Measurements from ENCODE around the gene MDFIC. TPM values are rescaled to one million over a fixed set of nuclear protein-coding genes. Genes with fewer than 3 reads are reported as not detected.

MDFIC gene
- total and polyA plus RNA-seq, 12 donors, result 11.4 to 172 (median 53.4) TPM

DNA sequence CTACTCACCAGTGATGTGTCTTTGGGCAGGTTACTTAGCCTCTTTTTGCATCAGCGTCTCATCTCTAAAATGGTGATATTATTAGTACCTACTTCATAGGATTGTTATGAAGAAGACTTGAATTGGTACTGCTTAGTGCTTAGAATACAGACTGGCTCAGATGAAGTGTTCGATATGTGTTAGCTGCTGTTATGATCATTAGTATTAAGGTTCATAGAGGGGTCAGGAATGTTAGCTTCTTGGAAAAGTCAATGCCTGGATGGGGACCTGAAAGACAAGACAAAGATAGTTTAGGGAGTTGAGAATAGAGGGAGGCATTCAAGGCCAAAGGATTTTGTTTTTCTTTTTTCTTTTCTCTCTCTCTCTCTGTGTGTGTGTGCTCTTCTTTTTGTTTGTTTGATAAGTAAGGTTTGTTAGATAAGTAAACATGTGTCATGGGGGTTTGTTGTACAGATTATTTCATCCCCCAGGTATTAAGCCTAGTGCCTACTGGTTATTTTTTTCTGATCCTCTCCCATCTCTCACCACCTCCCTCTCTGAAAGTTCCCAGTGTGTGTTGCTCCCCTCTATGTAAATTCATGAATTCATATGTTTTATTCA lies 63.3 kb downstream of the MDFIC start:
- 90 to 98% (median 91%) methylated on average over 2 of the region's 2 CpGs for WGBS, 4 donors
- H3K36me3 ChIP-seq (replicated peaks in 1 of 2), result no peaks in the 10 kb centered on the region
- no peak overlapping the region for H3K27ac ChIP-seq
- TF ChIP-seq CTCF (IDR thresholded peaks at IDR 0.05) (no peak), POLR2A (IDR thresholded peaks at IDR 0.05) (no peak)
- H3K27me3 ChIP-seq, result no peaks in the 10 kb centered on the region
- no peaks in the 10 kb centered on the region for H3K9me3 ChIP-seq (replicated peaks in 1 of 3)
- H3K4me3 ChIP-seq, result no peak overlapping the region
- DNase-seq, result no peak
- intact Hi-C loops (cut with DNase I), result no loop called here
- H3K4me1 ChIP-seq (replicated peaks in 1 of 2), result peaks cover 28 to 55% of the 10 kb centered on the region in 2 donors

DNA sequence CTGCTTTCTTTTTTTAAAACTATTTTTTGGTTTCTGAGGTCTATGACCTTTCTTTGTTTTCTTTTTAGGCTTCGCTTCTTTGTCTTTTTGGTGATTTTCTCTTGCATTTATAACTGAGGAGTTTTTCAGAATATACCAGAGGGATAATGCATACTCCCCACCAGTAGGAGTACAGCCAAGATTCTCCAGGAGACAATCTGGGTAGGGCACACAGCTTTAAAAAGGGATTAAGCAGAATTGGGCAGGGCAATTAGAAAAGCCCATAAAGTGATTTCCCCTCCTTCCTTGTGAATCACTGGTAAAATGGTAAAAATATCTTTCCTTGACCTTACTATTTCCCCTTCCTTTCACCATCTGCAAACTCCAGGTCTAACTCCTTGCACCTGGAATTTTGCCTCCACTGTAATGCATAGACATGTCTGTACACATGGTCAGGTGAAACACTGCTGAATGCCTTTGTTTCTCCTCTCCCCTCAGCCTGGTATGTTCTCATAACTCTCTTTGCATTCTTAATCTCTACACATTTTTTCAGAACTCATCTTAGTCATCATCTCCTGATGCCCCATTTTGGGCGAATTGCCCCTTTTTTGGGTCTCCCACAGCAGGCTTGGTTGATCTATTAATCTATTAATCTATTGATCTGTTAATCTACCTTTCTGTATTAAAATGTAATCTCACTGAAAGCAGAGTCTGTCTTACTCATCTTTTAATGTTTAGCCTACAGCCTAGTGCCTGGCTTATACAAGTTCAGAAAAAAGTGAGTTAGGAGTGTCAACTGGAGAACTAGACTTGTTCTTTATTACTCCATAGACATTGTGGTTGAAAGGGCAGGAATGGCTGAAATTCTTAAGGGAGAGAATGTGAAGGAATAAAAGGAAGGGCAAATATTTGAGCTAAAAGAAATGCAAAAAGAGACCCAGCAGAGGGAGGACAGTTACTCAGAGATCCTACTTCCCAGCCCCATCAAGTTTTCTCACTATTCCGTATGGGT lies 64.6 kb downstream of the MDFIC start:
- Histone ChIP-seq H3K27ac (no peak overlapping the region), H3K4me3 (no peak overlapping the region), H3K9me3 (replicated peaks in 1 of 3) (no peaks in the 10 kb centered on the region)

DNA sequence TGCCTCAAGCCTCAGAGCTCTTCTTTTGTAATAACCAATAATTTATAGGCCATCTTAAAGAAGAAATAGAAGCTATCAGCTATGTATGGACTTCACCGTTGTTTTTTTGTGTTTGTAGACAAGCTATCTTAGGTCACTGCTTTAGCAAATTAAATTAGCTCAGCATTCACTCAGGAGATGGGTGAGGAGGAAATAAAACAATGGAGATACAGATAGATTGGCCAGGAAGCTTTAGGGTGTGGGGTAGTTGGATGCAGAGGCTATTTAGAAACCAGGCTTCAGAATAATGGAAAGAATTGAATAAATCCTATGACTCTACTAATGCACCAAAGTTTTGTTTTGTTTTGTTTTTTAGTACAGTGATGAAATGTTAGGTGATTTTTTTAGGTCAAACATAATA lies 66.1 kb downstream of the MDFIC start:
- intact Hi-C loops (cut with DNase I), result no loop called here
- peaks cover 24 to 40% of the 10 kb centered on the region in 2 donors for H3K4me1 ChIP-seq (replicated peaks in 1 of 2)
- peak overlapping the region in 3 of 5 donors; percentile 22 to 64 (median 50) for H3K27ac ChIP-seq

More for the DNA sequence above, 64.6 kb downstream of the MDFIC start:
- intact Hi-C loops (cut with DNase I), result no loop called here
- no peak for TF ChIP-seq CTCF (IDR thresholded peaks at IDR 0.05)
- no peak for TF ChIP-seq POLR2A (IDR thresholded peaks at IDR 0.05)
- 78 to 94% (median 89%) methylated on average over 3 of the region's 3 CpGs for WGBS, 4 donors
- Histone ChIP-seq H3K27me3 (no peaks in the 10 kb centered on the region), H3K4me1 (replicated peaks in 1 of 2) (peaks cover 25 to 45% of the 10 kb centered on the region in 2 donors), H3K36me3 (replicated peaks in 1 of 2) (no peaks in the 10 kb centered on the region)
- no peak for DNase-seq

More for the DNA sequence above, 66.1 kb downstream of the MDFIC start:
- WGBS, 4 donors, result 65 to 77% (median 73%) methylated on average over 1 of the region's 1 CpG
- Histone ChIP-seq H3K9me3 (replicated peaks in 1 of 3) (no peaks in the 10 kb centered on the region), H3K4me3 (no peak overlapping the region), H3K27me3 (no peaks in the 10 kb centered on the region), H3K36me3 (replicated peaks in 1 of 2) (no peaks in the 10 kb centered on the region)
- no peak for TF ChIP-seq POLR2A (IDR thresholded peaks at IDR 0.05)
- no peak for TF ChIP-seq CTCF (IDR thresholded peaks at IDR 0.05)
- no peak for DNase-seq
